Cardiac muscle cell (in vitro differentiated cells and primary cell): ENCODE results near the gene ZNF8. TPM values are rescaled to one million over a fixed set of nuclear protein-coding genes. Genes with fewer than 3 reads are reported as not detected.
"Not testable (repeated sequence)": the region's sequence is repeated elsewhere in the genome, so short reads cannot be mapped to it uniquely, and the experiment has no call there.

ENCODE experiments used
- DNase-seq, 2 donors: peaks; one replicate each; pipeline versions ENCODE4 v3.0.0 to v3.0.0-alpha.2; 2010 to 2017; ENCODE audit warnings: low read depth in 1 of 2, low spot score in 1 of 2
- H3K27ac ChIP-seq: fragments of 200-600 bp; sonication (generic); 2 replicates; pipeline ENCODE4 v1.5.1; 2016
- H3K27me3 ChIP-seq: fragments of 200-600 bp; sonication (generic); 2 replicates; pipeline ENCODE4 v1.6.0; 2016; ENCODE audit warnings: control low read depth
- H3K36me3 ChIP-seq: fragments of 200-600 bp; sonication (generic); 2 replicates; pipeline ENCODE4 v1.5.1; 2016; ENCODE audit warnings: control low read depth
- H3K4me1 ChIP-seq: fragments of 200-600 bp; sonication (generic); 2 replicates; pipeline ENCODE4 v1.8.1; 2017; ENCODE audit warnings: low read depth, mild to moderate bottlenecking, mixed run types
- H3K4me3 ChIP-seq: fragments of 200-600 bp; sonication (generic); 2 replicates; pipeline ENCODE4 v1.5.1; 2016; ENCODE audit warnings: mild to moderate bottlenecking
- H3K9me3 ChIP-seq: fragments of 200-600 bp; sonication (generic); 2 replicates; pipeline ENCODE4 v1.5.1; 2017; ENCODE audit warnings: low read depth, mild to moderate bottlenecking, control low read depth
- polyA plus RNA-seq: library from polyadenylated mRNA; unstranded; fragments of >200 nt; fragmentation: Nextera tagmentation; extraction: Ambion mirVana; gene quantifications from 2 replicates; pipeline ENCODE4 v1.2.1, GENCODE V29; 2016
- total RNA-seq: library from RNA; depleted of rRNA; stranded (reverse); fragments of >200 nt; gene quantifications from 2 replicates; pipeline ENCODE4 v1.2.3, GENCODE V29; 2016
- TF ChIP-seq, protein P1 (sequence below): IDR thresholded peaks from 2 replicates; pipeline ENCODE4 v1.5.1; 2012; ENCODE audit warnings: low read depth, mild to moderate bottlenecking, low read length

The ZNF8 gene
- total and polyA plus RNA-seq, 2 experiments from 2014 or later = 2.2 to 14.7 TPM

DNA sequence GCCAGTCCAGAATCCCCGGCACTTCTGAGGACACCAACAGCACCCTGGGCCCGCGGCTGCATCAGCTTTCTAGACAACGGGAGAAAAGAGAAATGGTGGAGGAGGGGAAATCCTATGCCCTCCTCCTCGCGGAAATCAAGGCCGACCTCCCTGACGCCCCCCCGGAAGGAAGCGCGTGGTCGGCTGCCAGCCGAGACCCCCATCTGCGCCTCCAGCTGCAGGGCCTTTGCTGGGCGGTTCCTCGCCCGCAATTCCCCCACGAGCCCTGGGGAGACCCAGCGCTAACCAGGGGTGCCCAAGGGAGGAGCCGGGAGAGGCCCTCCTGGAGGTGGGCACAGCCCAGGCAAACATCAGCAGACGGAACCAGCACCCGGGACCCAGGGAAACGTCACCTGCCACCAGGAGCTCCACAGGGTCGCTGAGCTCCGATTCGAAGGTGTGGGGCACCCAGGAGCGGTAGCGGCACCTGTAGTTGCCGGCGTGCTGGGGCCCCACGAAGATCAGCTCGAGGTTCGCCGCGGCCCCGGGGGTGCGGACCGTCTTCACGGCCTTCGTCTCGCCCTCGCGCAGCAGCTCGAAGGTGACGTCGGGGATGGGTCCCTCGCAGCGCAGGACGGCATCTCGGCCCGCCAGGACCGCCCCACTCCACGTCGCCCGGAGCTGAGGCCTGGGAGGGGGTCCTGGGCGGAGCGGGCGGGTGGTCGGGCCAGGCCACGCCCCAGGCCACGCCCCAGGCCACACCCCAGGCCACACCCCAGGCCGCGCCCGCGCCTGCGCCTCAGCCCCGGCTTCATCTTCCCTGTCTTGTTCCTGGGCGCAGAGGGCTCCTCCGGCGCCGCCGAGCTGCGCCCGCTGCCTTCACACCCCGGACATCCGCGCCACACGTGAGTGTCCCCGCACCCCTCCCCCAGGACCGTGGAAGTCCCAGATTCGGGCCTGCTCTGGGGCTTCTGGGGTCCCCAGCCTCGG, 68.5 kb downstream of the ZNF8 start:
- TF ChIP-seq, protein P1, sequence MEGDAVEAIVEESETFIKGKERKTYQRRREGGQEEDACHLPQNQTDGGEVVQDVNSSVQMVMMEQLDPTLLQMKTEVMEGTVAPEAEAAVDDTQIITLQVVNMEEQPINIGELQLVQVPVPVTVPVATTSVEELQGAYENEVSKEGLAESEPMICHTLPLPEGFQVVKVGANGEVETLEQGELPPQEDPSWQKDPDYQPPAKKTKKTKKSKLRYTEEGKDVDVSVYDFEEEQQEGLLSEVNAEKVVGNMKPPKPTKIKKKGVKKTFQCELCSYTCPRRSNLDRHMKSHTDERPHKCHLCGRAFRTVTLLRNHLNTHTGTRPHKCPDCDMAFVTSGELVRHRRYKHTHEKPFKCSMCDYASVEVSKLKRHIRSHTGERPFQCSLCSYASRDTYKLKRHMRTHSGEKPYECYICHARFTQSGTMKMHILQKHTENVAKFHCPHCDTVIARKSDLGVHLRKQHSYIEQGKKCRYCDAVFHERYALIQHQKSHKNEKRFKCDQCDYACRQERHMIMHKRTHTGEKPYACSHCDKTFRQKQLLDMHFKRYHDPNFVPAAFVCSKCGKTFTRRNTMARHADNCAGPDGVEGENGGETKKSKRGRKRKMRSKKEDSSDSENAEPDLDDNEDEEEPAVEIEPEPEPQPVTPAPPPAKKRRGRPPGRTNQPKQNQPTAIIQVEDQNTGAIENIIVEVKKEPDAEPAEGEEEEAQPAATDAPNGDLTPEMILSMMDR = no peak
- Histone ChIP-seq H3K27me3 (no peaks in the 10 kb centered on the region), H3K36me3 (no peaks in the 10 kb centered on the region), H3K9me3 (no peaks in the 10 kb centered on the region), H3K27ac (no peak overlapping the region), H3K4me1 (no peaks in the 10 kb centered on the region), H3K4me3 (peak overlapping the region; percentile 53)
- peak; percentile 77 to 91 for DNase-seq

DNA sequence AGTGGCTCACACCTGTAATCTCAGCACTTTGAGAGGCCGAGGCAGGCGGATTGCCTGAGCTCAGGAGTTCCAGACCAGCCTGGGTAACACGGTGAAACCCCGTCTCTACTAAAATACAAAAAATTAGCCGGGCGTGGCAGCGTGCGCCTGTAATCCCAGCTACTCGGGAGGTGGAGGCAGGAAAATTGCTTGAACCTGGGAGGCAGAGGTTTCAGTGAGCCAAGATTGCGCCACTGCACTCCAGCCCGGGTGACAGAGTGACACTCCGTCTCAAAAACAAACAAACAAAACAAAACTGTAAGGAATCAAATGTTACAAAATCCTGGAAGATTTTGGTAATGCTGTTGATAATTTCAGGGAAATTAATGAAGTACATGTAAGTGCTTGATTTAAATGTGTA, 69.3 kb downstream of the ZNF8 start:
- H3K4me1 ChIP-seq, DNase-seq, H3K27ac ChIP-seq, H3K36me3 ChIP-seq, H3K9me3 ChIP-seq, H3K27me3 ChIP-seq: not testable (repeated sequence)
- peak overlapping the region; percentile 53 for H3K4me3 ChIP-seq

DNA sequence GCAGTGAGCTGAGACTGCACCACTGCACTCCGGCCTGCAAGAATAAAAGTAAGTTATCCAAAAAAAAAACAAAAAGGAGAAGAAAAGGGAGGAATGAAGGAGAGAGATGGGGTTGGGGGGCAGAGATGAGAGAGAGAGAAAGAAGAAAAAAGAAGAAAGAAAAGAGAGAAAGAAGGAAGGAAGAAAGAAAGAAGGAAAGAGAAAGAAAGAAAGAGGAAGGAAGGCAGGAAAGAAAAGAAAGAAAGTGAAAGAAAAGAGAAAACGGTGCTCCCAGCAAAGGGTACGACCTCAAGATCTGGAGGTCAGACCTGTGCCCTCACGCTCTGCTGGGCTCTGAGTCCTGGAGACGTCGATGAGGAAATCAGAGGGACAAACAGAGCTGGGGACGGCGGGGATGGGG, 70.8 kb downstream of the ZNF8 start:
- no peaks in the 10 kb centered on the region for H3K4me1 ChIP-seq
- no peaks in the 10 kb centered on the region for H3K36me3 ChIP-seq
- H3K4me3 ChIP-seq = no peak overlapping the region
- no peak overlapping the region for H3K27ac ChIP-seq
- TF ChIP-seq, protein P1 = no peak
- no peaks in the 10 kb centered on the region for H3K27me3 ChIP-seq
- no peak for DNase-seq
- H3K9me3 ChIP-seq = no peaks in the 10 kb centered on the region

DNA sequence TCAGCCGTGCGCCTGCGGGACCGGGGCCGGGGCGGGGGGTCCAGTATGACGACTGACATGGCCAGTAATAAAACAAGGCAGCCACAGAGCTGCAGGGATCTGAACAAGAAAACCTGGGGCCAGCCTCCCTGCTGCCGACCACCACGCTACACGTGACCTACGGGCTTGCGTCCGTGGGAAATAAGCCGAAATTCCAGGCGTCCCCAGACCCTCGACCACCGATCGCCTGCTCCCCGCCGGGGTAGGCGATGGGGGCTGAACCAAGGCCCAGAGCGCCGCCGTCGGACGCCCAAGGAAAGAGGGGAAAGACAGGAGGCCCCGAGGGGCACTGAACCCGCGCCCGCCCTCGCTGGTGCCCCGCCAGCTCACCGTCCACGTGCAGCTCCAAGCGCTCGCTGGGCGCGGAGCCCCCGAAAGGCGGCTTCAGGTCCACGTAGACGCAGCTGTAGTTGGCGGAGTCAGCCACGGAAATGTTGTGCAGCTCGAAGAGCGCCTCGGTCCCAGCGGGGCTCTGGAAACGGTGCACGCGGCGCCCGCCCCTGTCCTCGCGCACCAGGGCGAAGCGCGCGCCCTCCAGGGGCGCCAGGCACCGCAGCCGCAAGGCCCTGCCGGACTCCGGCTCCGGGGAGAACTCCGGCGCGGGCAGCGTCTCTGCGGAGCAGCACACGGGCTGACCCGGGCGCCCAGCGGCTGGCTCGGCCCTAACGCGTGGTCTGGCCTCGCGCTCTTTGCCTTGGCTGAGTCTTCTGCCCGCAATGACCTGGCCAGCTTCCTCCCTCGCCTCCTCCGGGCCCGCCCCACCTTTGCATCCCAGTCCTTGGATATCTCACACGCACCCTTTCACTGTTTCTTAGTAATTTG, 71.5 kb downstream of the ZNF8 start:
- no peaks in the 10 kb centered on the region for H3K4me1 ChIP-seq
- H3K9me3 ChIP-seq = no peaks in the 10 kb centered on the region
- H3K27me3 ChIP-seq = no peaks in the 10 kb centered on the region
- H3K4me3 ChIP-seq = no peak overlapping the region
- TF ChIP-seq, protein P1 = peak; percentile 11
- peak in 1 of 2 donors; percentile 41 for DNase-seq
- no peaks in the 10 kb centered on the region for H3K36me3 ChIP-seq
- H3K27ac ChIP-seq = no peak overlapping the region

DNA sequence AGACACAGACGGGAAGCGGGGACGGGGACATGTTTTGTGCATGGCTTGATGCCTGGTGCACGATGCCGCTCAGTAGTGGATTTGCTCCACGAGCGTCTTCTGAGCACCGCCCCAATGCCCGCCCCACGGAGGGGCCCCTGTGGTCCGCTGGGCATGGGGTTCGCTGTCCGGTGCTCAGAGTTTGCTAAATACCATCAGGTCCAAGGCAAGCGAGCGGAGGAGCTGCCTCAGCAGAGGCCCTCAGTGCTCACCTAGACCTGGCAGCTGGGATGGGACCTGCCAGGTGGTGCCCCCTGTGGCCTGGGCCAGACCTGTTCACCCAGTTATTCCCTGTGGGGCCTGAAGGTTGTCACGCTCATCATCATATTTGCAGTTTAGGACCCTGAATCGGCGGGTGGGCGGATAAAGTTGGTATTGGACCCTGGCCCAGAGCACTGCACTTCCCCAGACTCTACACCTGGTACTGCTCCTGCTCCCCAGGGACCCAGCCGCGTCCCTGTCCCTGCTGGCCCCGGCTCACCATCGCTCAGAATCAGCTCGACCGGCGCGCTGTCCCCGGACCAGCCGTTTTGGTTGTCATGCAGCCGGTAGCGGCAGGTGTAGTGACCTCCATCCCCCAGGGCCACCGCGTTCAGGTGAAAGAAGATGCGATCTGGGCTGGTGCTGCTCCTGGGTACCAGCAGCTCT, 72.3 kb downstream of the ZNF8 start:
- no peak overlapping the region for H3K27ac ChIP-seq
- DNase-seq = no peak
- H3K4me3 ChIP-seq = no peak overlapping the region
- no peaks in the 10 kb centered on the region for H3K36me3 ChIP-seq
- no peaks in the 10 kb centered on the region for H3K27me3 ChIP-seq
- H3K9me3 ChIP-seq = no peaks in the 10 kb centered on the region
- TF ChIP-seq, protein P1 = no peak
- no peaks in the 10 kb centered on the region for H3K4me1 ChIP-seq
